Activated T-cell treated with anti-CD3 and anti-CD28 coated beads, Interleukin-2, amount 50 U/mL, for 1 hour (primary cell): ENCODE results near the gene DNAJC12.

Experiments used
- DNase-seq: peaks from one replicate; pipeline ENCODE4 v3.0.0-alpha.2; 2020

Gene DNAJC12

DNA sequence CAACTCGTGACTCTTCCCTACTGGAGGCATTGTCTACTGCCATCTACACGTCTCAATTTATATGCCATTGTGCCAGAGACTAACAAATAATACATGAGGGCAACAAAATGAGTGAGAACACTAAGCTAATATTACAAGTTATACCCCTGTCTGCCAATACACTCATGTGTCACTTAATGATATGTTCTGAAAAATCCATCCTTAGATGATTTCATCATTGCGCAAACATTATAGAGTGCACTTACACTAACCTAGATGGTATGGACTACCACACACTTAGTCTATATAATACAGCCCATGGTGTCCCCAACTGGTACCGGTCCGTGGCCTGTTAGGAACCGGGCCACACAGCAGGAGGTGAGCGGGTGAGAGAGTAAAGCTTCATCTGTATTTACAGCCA lies 77.7 kb downstream of the DNAJC12 start:
- no peak for DNase-seq
